ENCODE results near the gene GNAT1.
A peak's percentile ranks its signal among the peaks of the same experiment; 100 is the strongest.

- no peak for TF ChIP-seq PATZ1 (CRISPR knock-in tag; IDR thresholded peaks at IDR 0.05; ENCODE audit: borderline replicate concordance)
- peak; percentile 51; the same call in 1 of the 2 replicates for TF ChIP-seq ZNF70 (CRISPR knock-in tag; IDR thresholded peaks at IDR 0.05)
- no peak for TF ChIP-seq TSHZ2 (CRISPR knock-in tag; IDR thresholded peaks at IDR 0.05)
- TF ChIP-seq ZNF8 (CRISPR knock-in tag; IDR thresholded peaks at IDR 0.05), result no peak
- TF ChIP-seq RARB (CRISPR knock-in tag; IDR thresholded peaks at IDR 0.05), result no peak
- no peak for TF ChIP-seq ZFP3 (CRISPR knock-in tag; IDR thresholded peaks at IDR 0.05)
- TF ChIP-seq CREB5 (CRISPR knock-in tag; IDR thresholded peaks at IDR 0.05; ENCODE audit: low read depth), result no peak
These were observed 45.8 kb downstream of the GNAT1 start for GRCh38 chr3:50237133-50237651.

Data from SK-N-SH treated with all-trans-retinoic acid at 6 μM for 48 hours (cell line).